ENCODE measurements around the gene AOPEP. TPM values are rescaled to one million over a fixed set of nuclear protein-coding genes. Genes with fewer than 3 reads are reported as not detected.
A peak's percentile ranks its signal among the peaks of the same experiment; 100 is the strongest.

The AOPEP gene
- total and polyA plus RNA-seq, 2 of the 13 experiments (the other 11 are each of a cell fraction or from before 2014, with no cell fraction given): 22.2 to 41.6 TPM

DNA sequence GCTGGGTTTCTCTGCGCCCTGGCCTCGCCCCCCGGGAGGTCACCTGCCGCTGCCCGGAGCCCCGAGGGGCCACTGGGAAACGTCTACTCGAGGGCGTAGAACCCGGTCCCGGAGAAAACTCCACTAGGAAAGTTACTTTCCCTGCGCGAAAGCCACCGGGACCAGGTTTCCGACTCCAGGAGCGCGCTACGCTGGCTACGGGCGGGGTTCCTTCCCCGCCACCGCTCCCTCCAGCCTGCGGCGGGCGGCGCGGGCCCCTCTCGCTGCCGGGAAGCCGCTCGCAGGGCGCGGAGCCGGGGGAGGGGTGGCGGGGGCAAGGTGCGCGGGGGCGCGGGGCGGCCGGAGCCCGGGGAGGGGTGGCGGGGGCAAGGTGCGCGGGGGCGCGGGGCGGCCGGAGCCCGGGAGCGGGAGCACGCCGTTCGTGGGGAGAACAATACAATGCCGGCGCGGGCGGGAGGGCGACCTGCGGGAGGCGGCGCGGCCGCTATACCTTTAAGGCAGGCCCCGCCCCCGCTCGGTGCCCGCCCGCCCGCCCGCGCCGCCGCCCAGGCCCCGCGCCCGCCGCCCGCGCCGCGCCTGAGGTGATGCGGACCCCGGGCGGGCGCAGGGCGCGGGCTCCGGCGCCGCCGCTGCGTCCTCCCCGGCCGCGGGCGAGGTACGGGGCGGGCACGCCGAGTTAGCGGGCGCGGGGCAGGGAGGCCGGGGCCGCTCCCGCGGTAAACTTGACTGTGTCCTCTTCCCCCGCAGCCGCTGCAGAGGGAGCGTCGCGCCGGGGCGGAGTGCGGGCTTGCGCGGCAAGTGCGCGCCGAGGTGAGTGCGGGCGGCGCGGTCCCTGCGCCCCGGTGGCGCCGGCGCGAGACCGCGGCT lies 278.1 kb downstream of the AOPEP start (continued):
- TF ChIP-seq SOX13 (IDR thresholded peaks at IDR 0.05) (no peak), SOX13 (CRISPR knock-in tag; conservative IDR thresholded peaks at IDR 0.05 in 1 of 2, IDR thresholded peaks at IDR 0.05 in 1 of 2) (peak in 1 of 2 experiments; percentile 45; a peak in 1 of 4 replicates), KDM5A (IDR thresholded peaks at IDR 0.05; ENCODE audit: borderline replicate concordance, low read length) (no peak), POLR2AphosphoS5 (IDR thresholded peaks at IDR 0.05; ENCODE audit: low read depth, low read length) (peak; percentile 25; the same call in 1 of the 2 replicates), ZNF256 (CRISPR knock-in tag; conservative IDR thresholded peaks at IDR 0.05) (no peak), KLF9 (CRISPR knock-in tag; IDR thresholded peaks at IDR 0.05; ENCODE audit: low read depth) (no peak), GABPA (IDR thresholded peaks at IDR 0.05; ENCODE audit: low read depth, low read length) (no peak), GABPA (CRISPR knock-in tag; IDR thresholded peaks at IDR 0.05; ENCODE audit: low read depth) (no peak), ZNF781 (CRISPR knock-in tag; IDR thresholded peaks at IDR 0.05; ENCODE audit: borderline replicate concordance, not compliant biosample characterization) (peak; percentile 77), RBM39 (IDR thresholded peaks at IDR 0.05; ENCODE audit: low read depth, low read length, poor library complexity, severe bottlenecking) (peak; percentile 72), SKIL (CRISPR knock-in tag; IDR thresholded peaks at IDR 0.05; ENCODE audit: borderline replicate concordance) (no peak), ZNF547 (CRISPR knock-in tag; IDR thresholded peaks at IDR 0.05) (0 out of 2 replicates have a peak, but pooled peaks have one; percentile 20), ZNF569 (CRISPR knock-in tag; IDR thresholded peaks at IDR 0.05; ENCODE audit: borderline replicate concordance) (no peak), KDM5B (CRISPR knock-in tag; IDR thresholded peaks at IDR 0.05; ENCODE audit: borderline replicate concordance) (peak; percentile 61; the same call in 1 of the 2 replicates), ZNF646 (CRISPR knock-in tag; IDR thresholded peaks at IDR 0.05) (no peak)
- TF ChIP-seq, protein P1, sequence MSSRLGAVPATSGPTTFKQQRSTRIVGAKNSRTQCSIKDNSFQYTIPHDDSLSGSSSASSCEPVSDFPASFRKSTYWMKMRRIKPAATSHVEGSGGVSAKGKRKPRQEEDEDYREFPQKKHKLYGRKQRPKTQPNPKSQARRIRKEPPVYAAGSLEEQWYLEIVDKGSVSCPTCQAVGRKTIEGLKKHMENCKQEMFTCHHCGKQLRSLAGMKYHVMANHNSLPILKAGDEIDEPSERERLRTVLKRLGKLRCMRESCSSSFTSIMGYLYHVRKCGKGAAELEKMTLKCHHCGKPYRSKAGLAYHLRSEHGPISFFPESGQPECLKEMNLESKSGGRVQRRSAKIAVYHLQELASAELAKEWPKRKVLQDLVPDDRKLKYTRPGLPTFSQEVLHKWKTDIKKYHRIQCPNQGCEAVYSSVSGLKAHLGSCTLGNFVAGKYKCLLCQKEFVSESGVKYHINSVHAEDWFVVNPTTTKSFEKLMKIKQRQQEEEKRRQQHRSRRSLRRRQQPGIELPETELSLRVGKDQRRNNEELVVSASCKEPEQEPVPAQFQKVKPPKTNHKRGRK (CRISPR knock-in tag; IDR thresholded peaks at IDR 0.05): no peak
- TF ChIP-seq, protein P2, sequence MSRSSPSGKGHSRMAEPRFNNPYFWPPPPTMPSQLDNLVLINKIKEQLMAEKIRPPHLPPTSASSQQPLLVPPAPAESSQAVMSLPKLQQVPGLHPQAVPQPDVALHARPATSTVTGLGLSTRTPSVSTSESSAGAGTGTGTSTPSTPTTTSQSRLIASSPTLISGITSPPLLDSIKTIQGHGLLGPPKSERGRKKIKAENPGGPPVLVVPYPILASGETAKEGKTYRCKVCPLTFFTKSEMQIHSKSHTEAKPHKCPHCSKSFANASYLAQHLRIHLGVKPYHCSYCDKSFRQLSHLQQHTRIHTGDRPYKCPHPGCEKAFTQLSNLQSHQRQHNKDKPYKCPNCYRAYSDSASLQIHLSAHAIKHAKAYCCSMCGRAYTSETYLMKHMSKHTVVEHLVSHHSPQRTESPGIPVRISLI (CRISPR knock-in tag; IDR thresholded peaks at IDR 0.05; ENCODE audit: borderline replicate concordance): no peak
